Measurements from ENCODE around the gene FAM89B.

Gene FAM89B

GRCh38 chr11:65569973-65570918 lies 2.1 kb upstream of the FAM89B start, which contains the start of gene ZNRD2:
Gene ZNRD2 (plus strand): TSS chr11:65570477. CDS start chr11:65570492, 15 bp downstream.
- peak; percentile 96 for DNase-seq (ENCODE audit: low read depth, low spot score)
- peak within 1 kb of the TSS; percentile 94 for H3K4me3 ChIP-seq (ENCODE audit: low read length)

GRCh38 chr11:65571420-65571819 lies 918 bp upstream of the FAM89B start:
- peak overlapping the region; percentile 94 for H3K4me3 ChIP-seq (ENCODE audit: low read length)
- DNase-seq (ENCODE audit: low read depth, low spot score) = no peak

GRCh38 chr11:65571940-65572339 lies 398 bp upstream of the FAM89B start:
- peak overlapping the region; percentile 94 for H3K4me3 ChIP-seq (ENCODE audit: low read length)
- no peak for DNase-seq (ENCODE audit: low read depth, low spot score)

GRCh38 chr11:65573391-65574079 lies 1.2 kb downstream of the FAM89B start:
- H3K4me3 ChIP-seq (ENCODE audit: low read length) = peak overlapping the region; percentile 94
- DNase-seq (ENCODE audit: low read depth, low spot score) = no peak

GRCh38 chr11:65574109-65574810 lies 1.9 kb downstream of the FAM89B start:
- peak overlapping the region; percentile 94 for H3K4me3 ChIP-seq (ENCODE audit: low read length)
- DNase-seq (ENCODE audit: low read depth, low spot score) = peak; percentile 83

GRCh38 chr11:65574811-65575567 lies 2.7 kb downstream of the FAM89B start:
- peak overlapping the region; percentile 66 for H3K4me3 ChIP-seq (ENCODE audit: low read length)
- DNase-seq (ENCODE audit: low read depth, low spot score) = no peak

- DNase-seq (ENCODE audit: low read depth, low spot score) = no peak
- H3K4me3 ChIP-seq (ENCODE audit: low read length) = peak within 1 kb of the TSS; percentile 66
Observed at GRCh38 chr11:65575568-65576231, 3.4 kb downstream of the FAM89B start, which contains the start of gene EHBP1L1. Gene EHBP1L1 (plus strand): TSS chr11:65576053. CDS start chr11:65576303, 250 bp downstream.

GRCh38 chr11:65576232-65576866 lies 4.0 kb downstream of the FAM89B start:
- peak overlapping the region; percentile 66 for H3K4me3 ChIP-seq (ENCODE audit: low read length)
- no peak for DNase-seq (ENCODE audit: low read depth, low spot score)

GRCh38 chr11:65576867-65577755 lies 4.8 kb downstream of the FAM89B start:
- DNase-seq (ENCODE audit: low read depth, low spot score) = no peak
- peak overlapping the region; percentile 66 for H3K4me3 ChIP-seq (ENCODE audit: low read length)

GRCh38 chr11:65577756-65578109 lies 5.4 kb downstream of the FAM89B start:
- DNase-seq (ENCODE audit: low read depth, low spot score) = no peak
- H3K4me3 ChIP-seq (ENCODE audit: low read length) = no peak overlapping the region

GRCh38 chr11:65578134-65578533 lies 5.8 kb downstream of the FAM89B start:
- DNase-seq (ENCODE audit: low read depth, low spot score) = no peak
- H3K4me3 ChIP-seq (ENCODE audit: low read length) = no peak overlapping the region

- no peak overlapping the region for H3K4me3 ChIP-seq (ENCODE audit: low read length)
Observed at GRCh38 chr11:65578667-65579066, 6.3 kb downstream of the FAM89B start.

GRCh38 chr11:65579291-65579690 lies 7.0 kb downstream of the FAM89B start:
- no peak for DNase-seq (ENCODE audit: low read depth, low spot score)
- H3K4me3 ChIP-seq (ENCODE audit: low read length) = no peak overlapping the region

More at GRCh38 chr11:65578667-65579066, 6.3 kb downstream of the FAM89B start:
- no peak for DNase-seq (ENCODE audit: low read depth, low spot score)

GRCh38 chr11:65580031-65580692 lies 7.8 kb downstream of the FAM89B start:
- H3K4me3 ChIP-seq (ENCODE audit: low read length) = no peak overlapping the region
- DNase-seq (ENCODE audit: low read depth, low spot score) = no peak

GRCh38 chr11:65580756-65581155 lies 8.4 kb downstream of the FAM89B start:
- no peak overlapping the region for H3K4me3 ChIP-seq (ENCODE audit: low read length)
- no peak for DNase-seq (ENCODE audit: low read depth, low spot score)

- H3K4me3 ChIP-seq (ENCODE audit: low read length) = no peak overlapping the region
- no peak for DNase-seq (ENCODE audit: low read depth, low spot score)
Observed at GRCh38 chr11:65581928-65582327, 9.6 kb downstream of the FAM89B start.
